NCI-H1694 treated with DMSO at 0.1 percent for 48 hours (cell line): ENCODE results near the gene CRTC3.
A peak's percentile ranks its signal among the peaks of the same experiment; 100 is the strongest.
"Not testable (repeated sequence)": the region's sequence is repeated elsewhere in the genome, so short reads cannot be mapped to it uniquely, and the experiment has no call there.

Experiments used
- DNase-seq: peaks from one replicate; lab custom pipeline; 2025; lab: John Stamatoyannopoulos, UW

The CRTC3 gene

DNA sequence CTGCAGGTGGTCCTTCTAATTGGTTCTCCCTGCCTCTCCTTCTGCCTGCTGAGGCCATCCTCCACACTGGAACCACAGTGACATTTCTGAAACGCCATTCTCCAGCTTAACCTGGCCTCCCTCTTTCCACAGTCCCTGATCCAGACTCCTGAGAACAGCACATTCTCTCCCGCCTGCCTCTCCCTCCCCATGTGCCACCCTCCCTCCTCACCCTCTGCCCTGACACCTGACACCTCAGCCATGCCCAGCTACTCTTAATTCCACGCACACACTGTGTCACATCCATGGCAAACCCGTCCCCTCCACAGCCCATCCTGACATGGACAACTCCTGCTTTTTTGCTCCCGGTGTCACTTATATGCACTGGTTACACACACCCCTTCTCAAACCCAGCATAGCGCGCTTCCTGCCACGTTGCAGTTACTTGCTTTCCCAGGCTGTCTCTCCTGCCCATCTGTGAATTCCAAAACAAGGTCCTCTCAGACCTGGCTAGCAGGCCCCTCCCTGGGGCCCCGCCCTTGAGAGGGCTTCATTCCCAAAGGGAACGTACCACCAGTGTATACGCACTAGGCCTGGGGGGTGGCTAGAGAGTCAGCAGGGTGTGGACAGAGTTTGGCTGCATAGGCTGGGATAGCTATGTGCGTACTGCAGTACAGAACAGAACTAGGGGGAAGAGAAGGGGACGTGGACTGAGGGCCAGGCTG lies 94.7 kb downstream of the CRTC3 start:
- no peak for DNase-seq

DNA sequence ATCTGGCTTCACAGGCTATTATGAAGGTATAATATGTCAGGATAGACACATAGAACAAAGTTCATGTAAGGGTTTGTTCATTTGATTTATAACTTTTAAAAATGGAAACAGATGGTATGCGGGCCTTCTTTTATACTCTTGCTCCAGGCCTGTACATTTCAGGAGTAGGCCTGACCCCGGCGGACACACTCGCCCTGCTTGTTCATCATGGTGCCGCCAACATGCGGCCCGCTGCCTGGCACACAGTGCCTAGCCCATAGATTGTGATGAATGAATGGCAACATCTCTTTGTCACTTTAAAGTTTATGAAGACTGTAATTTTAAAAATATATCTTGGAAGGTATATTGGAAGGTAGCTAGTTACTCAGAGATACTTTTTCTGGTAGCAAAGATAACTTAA lies 95.3 kb downstream of the CRTC3 start:
- DNase-seq = no peak

DNA sequence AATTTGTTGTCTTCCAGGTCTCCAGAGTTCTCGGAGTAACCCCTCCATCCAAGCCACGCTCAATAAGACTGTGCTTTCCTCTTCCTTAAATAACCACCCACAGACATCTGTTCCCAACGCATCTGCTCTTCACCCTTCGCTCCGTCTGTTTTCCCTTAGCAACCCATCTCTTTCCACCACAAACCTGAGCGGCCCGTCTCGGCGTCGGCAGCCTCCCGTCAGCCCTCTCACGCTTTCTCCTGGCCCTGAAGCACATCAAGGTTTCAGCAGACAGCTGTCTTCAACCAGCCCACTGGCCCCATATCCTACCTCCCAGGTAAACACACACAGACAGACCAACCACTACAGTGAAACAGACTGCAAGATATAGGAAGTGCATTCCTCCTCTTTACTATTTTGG lies 99.5 kb downstream of the CRTC3 start:
- DNase-seq = no peak

DNA sequence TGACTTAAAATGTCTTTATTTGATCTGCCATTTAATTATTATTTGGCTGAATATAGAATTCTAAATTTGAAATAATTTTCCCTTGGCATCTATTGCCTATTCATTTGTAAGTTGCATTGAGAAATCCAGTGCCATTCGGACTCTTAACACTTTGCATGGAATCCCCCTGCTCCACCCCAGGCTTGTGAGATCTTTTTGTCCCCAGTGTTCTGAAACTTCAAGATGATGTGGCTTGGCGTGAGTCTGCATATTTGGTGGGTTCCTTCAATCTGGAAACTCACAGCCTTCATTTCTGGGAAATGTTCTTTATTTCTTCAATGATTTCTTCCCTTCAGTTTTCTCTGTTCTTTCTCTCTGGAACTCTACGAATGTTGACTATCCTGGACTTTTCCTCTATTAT lies 103.6 kb downstream of the CRTC3 start:
- DNase-seq = no peak

DNA sequence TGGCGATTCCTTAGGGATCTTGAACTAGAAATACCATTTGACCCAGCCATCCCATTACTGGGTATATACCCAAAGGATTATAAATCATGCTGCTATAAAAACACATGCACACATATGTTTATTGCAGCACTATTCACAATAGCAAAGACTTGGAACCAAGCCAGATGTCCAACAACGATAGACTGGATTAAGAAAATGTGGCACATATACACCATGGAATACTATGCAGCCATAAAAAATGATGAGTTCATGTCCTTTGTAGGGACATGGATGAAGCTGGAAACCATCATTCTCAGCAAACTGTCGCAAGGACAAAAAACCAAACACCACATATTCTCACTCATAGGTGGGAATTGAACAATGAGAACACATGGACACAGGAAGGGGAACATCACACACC lies 107.3 kb downstream of the CRTC3 start:
- DNase-seq = not testable (repeated sequence)

DNA sequence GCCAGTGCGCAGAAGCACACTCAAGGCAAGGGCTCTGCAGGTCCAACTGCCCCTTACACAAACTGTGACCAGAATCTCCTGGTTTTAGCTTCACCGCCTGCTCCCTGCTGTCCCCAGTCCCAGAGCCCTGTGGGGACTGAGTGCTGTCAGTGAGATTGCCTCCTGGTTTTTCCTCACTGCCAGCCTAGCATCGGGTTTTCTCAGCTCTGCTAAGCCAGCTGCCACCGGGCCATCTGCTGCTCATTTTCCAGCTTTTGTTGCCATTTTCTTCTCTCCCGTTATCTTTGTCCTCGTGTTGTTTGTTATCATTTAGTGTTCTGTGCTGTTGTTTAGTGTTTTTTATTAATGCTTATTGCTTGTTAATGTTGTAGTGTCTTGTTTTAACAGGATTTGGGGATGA lies 108.0 kb downstream of the CRTC3 start:
- peak; percentile 78 for DNase-seq

DNA sequence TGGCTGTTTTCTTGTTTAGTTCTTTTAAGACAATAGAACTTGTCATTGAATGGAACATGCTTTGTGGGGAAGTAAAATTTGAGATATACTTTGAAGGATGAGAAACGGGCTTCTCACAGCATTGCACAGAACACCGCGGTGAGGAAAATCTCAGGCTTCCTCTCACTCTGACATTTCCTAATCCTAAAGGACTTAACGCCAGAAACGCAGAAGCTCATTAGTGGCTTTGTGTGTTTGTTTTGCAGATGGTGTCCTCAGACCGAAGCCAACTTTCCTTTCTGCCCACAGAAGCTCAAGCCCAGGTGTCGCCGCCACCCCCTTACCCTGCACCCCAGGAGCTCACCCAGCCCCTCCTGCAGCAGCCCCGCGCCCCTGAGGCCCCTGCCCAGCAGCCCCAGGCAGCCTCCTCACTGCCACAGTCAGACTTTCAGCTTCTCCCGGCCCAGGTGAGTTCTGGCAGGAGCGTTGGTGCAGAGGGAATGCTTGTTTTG lies 108.5 kb downstream of the CRTC3 start:
- DNase-seq = peak; percentile 45

DNA sequence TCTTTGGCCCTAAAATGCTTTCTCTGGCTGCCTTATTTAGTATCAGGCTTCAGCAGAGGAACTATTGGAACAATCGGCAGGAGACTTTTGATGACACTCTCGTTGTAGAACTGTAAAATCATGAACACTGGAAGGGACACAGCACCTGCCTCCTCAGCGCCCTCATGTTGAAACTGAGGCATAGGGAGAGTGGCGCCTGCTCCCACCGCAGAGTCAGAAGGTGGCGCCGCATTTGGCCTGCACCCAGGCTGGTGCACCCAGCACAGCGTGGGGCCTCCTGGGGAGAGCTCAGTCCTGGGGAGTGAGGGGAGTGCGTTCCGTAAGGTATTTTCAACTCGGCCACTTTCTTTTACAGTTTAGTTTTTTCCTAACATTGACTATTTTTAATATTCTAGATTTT lies 109.2 kb downstream of the CRTC3 start:
- DNase-seq = no peak

DNA sequence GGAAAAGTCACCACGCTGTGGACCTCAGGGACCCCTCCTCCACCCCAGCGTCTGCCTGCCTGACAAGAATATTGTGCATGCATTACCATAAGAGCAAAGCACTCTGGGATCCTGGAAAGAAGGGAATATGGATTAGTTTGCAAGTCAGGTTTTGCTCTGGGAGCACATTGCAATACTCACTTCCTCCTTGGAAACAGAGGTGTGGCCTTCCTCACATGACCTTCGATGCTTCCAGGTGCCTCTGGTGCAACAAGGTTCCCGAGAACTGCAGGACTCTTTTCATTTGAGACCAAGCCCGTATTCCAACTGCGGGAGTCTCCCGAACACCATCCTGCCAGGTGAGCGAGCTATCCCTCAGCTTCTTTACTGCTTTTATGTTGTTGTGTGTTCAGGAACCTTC lies 111.1 kb downstream of the CRTC3 start:
- no peak for DNase-seq

DNA sequence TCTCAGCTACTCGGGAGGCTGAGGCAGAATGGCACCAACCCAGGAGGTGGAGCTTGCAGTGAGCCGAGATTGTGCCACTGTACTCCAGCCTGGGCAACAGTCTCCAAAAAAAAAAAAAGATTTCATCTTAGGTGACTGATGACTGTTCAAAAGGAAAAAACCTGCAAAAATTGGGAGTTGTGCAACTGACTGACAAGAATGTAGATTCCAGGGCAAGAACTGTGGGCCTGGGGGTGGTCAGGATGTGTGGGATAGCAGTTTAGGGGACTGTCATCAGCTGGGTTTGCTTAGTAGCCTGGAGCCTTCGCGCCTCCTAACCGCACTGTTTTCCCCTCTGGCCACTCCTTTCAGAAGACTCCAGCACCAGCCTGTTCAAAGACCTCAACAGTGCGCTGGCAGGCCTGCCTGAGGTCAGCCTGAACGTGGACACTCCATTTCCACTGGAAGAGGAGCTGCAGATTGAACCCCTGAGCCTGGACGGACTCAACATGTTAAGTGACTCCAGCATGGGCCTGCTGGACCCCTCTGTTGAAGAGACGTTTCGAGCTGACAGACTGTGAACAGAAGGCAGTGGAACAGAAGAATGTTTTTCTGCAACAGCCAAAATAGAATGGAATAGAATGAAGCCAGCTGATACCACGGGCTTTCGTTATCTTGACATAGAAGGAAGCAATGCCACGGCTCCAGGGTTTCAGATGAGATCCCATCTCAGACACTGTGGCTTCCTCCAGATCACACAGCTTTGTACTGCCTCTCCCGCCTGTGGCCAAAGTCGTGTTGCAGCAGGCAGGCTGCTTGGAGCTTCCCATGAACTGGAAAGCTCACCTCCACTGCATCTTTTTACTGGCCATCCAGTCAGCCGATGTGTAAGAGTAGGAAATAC lies 112.1 kb downstream of the CRTC3 start:
- DNase-seq = peak; percentile 9

DNA sequence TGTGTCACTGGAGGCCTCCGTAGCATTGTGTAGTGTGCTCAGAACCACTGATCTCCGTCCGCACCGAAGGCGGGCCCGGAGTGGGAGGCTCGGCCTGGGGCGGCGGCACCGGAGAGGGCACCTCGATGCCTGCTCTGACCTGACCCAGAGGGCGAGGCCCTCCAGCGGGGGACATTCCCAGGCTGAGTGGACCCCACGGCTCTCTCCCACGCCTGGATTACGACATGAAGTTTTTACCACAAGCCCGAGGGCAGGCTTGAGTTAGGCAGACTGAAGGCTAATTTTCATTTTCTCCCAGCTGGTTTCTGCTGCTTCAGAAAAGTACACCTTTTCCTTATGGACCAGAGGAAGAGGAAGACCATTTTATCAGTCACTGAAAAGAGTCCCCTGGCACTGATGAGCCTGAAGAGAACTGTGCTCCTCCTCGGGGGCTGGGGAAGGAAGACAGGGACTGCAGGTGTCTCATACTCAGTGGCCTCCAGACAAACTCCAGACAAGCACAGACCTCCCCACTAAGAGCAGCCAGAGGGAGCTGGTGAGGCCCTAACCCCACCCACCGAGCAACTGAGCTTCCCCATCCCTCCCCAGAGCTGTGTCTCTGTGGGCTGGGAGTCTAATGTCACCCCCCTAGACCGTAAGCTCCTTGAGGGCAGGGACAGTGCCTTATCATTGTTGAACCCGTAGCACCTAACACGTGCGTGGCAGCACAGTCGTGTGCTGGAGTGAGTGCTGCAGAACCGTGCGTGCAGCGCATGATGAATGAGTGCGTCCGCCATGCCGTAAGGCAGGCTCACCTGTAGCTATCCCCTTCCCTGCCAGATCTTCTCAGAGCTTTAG lies 113.0 kb downstream of the CRTC3 start:
- no peak for DNase-seq

DNA sequence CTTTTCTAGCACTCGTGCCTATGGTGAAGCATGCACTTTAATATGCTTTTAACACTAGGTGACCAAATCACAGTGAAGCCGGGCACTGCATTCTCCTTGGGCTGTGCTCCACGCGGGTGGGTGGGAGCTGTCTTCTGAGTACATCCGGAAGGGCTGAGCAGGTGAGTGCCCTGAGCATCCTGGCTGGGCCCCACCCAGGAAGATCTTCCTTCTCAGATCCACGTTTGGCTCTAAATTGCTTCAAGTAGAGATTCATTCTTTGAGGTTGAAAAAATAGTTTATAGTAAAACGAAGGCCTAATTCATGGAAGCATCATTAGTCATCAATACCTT lies 113.5 kb downstream of the CRTC3 start:
- no peak for DNase-seq

DNA sequence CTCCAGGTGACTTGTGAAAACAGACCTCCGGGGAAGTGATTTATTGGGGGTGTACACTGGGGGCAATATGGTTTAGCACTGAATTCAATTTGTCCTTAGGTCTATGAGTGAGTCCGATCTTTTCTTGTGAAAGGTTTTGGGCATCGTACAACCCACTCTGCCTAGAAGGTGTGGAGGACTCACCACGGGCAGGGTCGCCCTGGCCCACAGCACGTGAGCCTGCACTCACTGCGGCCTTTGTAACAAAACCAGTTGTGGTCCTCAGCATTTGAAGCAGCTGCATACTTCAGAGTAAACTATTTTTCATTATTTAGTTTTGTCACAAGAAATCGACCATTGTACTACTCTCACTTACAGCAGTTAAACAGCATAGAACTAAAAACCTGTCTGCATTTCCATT lies 114.8 kb downstream of the CRTC3 start:
- no peak for DNase-seq

DNA sequence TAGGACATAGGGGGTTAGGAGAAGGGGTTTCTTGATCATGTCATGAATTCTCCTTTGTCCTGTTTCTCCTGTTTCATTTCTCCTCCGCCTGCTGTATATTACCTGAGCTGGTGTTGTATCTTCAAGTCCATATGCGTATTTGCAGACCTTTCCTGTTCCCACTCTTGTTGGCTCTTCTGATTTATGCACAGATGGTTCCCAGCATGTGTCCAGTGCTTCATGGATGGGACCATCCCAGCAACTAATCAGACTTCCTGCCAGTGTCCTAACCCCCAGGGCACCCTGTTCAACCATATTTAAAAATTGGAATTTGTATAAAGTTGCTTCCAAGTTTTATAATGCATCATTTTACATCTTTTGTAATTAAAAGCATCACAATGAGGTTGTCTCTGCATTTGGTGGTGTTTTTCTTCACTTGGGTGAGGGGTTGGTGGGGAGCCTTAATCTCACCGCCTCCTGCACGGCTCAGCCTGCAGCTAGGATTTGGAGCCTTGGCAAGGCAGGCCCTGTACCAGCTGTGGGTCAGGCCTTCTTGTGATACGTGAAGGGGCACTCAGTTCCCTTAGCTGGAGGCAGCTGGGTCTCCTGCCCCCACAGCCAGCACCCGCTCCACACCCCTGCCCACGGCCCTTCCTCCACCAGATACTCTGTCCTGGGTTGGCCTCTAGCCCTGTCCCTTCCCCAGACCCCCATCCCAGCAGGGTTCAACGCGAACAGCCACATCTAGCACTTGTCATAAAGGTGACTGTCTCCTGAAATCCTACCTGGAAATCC lies 115.4 kb downstream of the CRTC3 start:
- DNase-seq = no peak

DNA sequence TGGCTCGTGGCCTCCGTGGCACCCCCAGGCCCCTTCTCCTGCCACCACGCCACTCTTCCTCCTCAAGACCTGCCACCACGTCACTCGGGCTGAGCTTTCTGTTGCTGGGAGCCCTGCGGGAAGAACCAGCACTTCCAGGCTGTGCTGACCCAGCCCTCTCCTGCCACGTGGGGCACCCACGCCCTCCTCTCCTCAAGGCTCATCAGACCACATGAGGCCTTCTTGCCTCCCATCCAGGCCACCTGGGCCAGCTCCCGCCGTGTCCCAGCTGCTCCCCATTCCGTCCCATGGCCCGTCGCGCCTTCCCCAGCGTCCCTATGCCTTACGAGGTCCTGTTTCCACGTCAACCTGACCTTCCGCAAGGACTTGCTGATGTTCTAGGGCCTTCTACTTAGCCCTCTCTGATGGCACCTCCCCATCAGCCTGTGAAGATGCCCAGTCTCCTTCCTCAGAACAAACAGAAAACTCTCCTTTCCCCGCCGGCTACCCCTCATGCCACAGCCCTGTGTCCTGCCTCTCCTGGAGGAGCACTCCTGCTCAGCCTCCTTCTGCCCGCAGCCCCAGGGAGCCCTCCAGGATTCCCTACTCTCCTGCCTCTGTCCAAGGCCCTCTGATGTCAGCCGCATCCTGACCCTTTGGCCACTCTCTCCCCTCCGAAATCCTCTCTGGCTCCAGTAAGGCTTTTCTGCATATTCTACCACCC lies 116.3 kb downstream of the CRTC3 start:
- DNase-seq = no peak

DNA sequence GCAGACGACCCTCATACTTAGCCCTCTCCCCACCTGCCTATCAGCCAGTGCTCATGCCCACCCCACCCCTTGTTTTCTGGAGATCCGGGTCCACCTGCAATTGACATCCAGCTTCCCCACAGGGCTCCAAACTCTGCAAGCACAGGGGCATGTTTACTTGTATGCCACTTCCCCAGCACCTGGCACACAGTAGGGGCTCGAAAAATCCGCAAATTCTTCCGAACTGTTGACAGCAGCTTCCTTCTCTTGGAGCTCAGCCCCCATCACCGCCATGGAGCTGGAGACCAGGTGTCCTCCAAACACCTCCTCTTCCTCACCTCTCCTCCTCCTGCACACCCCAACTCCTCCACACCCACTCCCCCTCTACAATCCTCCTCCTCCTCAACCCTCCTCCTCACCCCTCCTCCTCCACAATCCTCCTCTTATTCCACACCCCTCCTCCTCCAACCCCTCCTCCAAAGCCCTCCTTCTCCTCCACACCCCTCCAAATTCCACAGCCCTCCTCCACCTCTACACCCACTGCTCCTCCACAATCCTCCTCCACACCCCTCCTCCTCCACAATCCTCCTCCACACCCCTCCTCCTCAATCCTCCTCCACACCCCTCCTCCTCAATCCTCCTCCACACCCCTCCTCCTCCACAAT lies 117.1 kb downstream of the CRTC3 start:
- no peak for DNase-seq

DNA sequence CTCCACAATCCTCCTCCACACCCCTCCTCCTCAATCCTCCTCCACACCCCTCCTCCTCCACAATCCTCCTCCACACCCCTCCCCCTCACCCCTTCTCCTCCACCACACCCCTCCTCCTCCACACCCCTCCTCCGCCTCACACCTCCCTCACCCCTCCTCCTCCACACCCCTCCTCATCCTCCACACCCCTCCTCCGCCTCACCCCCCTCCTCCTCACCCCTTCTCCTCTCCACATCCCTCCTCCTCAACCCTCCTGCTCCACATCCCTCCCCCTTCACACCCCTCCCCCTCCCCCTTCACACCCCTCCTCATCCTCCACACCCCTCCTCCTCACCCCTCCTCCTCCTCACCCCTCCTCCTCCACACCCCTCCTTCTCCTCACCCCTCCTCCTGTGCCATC lies 117.6 kb downstream of the CRTC3 start:
- no peak for DNase-seq

DNA sequence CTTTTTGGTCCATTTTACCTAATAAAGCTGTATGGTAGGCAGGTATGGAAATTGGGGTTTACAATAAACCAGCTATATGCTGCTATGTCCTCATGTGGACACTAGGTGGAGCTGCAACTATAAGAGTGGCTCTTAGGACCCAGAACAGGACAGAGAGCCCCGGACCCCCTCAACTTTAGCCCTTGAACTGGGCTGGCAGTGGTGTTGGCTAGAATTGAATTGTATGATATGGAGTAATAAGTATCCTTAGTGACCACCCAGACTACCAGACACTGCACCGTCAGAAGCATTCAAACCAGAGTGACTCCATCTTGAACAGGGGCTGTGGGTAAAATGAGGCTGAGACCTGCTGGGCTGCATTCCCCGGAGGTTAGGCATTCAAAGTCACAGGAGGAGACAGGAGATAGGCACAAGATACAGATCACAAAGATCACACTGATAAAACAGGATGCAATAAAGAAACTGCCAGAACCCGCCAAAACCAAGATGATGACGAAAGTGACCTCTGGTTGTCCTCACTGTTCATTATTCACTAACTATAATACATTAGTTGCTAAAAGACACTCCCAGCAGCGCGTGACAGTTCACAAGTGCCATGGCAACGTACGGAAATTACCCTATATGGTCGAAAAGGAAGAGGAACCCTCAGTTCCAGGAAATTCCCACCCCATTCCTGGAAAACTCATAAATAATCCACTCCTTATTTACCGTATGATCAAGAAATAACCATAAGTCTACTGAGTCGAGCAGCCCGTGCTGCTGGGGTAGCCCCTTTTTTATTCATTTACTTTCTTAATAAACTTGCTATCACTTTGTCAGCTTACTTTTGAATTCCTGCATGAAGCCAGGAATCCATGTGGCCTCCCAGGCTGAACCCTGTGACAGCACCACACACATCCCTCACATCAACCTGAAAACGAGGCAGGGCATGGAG lies 118.7 kb downstream of the CRTC3 start:
- DNase-seq = peak; percentile 47

DNA sequence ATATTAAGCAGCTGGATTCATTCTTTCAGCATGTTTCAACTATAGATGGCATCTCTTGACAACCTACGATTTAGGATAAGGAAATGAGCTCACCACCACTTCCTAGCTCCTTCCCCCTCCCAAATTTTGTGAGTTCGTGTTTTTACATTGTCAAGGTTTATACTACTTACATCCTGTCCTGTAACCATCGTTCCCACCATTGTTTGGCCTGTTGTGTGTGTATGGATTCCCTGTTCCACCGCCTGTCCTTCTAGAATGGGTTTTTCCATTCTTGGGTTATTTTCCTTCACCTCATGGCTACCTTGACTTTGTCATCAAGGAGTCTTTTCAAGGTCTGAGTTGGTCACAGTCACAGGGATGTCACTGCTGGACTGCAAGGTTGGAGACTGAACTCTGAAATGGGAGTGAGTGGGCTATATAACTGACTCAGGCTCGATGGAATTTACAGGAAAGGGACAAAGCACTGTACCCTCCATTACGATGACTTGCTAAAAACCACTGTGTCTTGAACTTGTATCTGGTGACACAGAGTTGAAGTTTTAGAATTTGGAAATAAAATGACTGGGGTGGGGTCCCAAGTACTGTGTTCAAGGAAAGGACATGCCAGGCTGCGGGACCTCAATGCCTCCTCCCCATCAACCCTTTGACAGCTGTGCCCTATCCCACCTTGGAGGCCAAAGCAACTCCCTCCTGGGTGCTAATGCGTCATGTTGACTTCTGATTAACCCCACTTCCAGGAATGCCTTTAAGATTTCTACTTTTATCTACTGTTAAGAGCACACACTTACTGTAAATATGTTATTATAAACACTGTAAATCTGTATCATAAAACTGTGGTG lies 120.6 kb downstream of the CRTC3 start:
- no peak for DNase-seq
